ENCODE data around the gene YBEY. TPM values are rescaled to one million over a fixed set of nuclear protein-coding genes. Genes with fewer than 3 reads are reported as not detected.

YBEY gene
- total RNA-seq, 1 donor from 2014 or later, result 32.9 TPM

- no peaks in the 10 kb centered on the region for H3K9me3 ChIP-seq (ENCODE audit: control insufficient read depth in 3 of 3, low read length in 3 of 3)
- no peaks in the 10 kb centered on the region for H3K4me1 ChIP-seq (ENCODE audit: control insufficient read depth in 3 of 3, insufficient read depth in 3 of 3, low read length in 3 of 3)
- peaks cover 23 to 31% (median 31%) of the 10 kb centered on the region in 3 donors for H3K36me3 ChIP-seq (ENCODE audit: control insufficient read depth in 3 of 3, insufficient read depth in 3 of 3, low read length in 3 of 3)
- no peak overlapping the region for H3K9ac ChIP-seq (ENCODE audit: low read depth in 1 of 3, low read length in 3 of 3)
- H3K4me3 ChIP-seq (ENCODE audit: low read length in 3 of 3), result no peak overlapping the region
- H3K27ac ChIP-seq (ENCODE audit: low read depth, low read length), result no peak overlapping the region
- no peaks in the 10 kb centered on the region for H3K27me3 ChIP-seq (ENCODE audit: control insufficient read depth in 3 of 3, insufficient read depth in 3 of 3, low read length in 3 of 3)
These were observed 48.4 kb downstream of the YBEY start for GRCh38 chr21:46334351-46335140.

- H3K27me3 ChIP-seq (ENCODE audit: control insufficient read depth in 3 of 3, insufficient read depth in 3 of 3, low read length in 3 of 3), result no peaks in the 10 kb centered on the region
- no peak overlapping the region for H3K9ac ChIP-seq (ENCODE audit: low read depth in 1 of 3, low read length in 3 of 3)
- no peak overlapping the region for H3K4me3 ChIP-seq (ENCODE audit: low read length in 3 of 3)
- no peaks in the 10 kb centered on the region for H3K9me3 ChIP-seq (ENCODE audit: control insufficient read depth in 3 of 3, low read length in 3 of 3)
- H3K4me1 ChIP-seq (ENCODE audit: control insufficient read depth in 3 of 3, insufficient read depth in 3 of 3, low read length in 3 of 3), result no peaks in the 10 kb centered on the region
- H3K27ac ChIP-seq (ENCODE audit: low read depth, low read length), result no peak overlapping the region
- peaks cover 21 to 26% (median 26%) of the 10 kb centered on the region in 3 donors for H3K36me3 ChIP-seq (ENCODE audit: control insufficient read depth in 3 of 3, insufficient read depth in 3 of 3, low read length in 3 of 3)
These were observed 50.5 kb downstream of the YBEY start for GRCh38 chr21:46336603-46337002.

- H3K27ac ChIP-seq (ENCODE audit: low read depth, low read length), result no peak overlapping the region
- no peaks in the 10 kb centered on the region for H3K9me3 ChIP-seq (ENCODE audit: control insufficient read depth in 3 of 3, low read length in 3 of 3)
- H3K9ac ChIP-seq (ENCODE audit: low read depth in 1 of 3, low read length in 3 of 3), result no peak overlapping the region
- H3K4me3 ChIP-seq (ENCODE audit: low read length in 3 of 3), result no peak overlapping the region
- H3K36me3 ChIP-seq (ENCODE audit: control insufficient read depth in 3 of 3, insufficient read depth in 3 of 3, low read length in 3 of 3), result peaks cover 20 to 22% (median 21%) of the 10 kb centered on the region in 3 donors
- no peaks in the 10 kb centered on the region for H3K4me1 ChIP-seq (ENCODE audit: control insufficient read depth in 3 of 3, insufficient read depth in 3 of 3, low read length in 3 of 3)
- H3K27me3 ChIP-seq (ENCODE audit: control insufficient read depth in 3 of 3, insufficient read depth in 3 of 3, low read length in 3 of 3), result no peaks in the 10 kb centered on the region
These were observed 54.9 kb downstream of the YBEY start for GRCh38 chr21:46340998-46341397.

- Histone ChIP-seq H3K4me1 (ENCODE audit: control insufficient read depth in 3 of 3, insufficient read depth in 3 of 3, low read length in 3 of 3) (peaks cover 6 to 13% (median 6%) of the 10 kb centered on the region in 3 donors), H3K4me3 (ENCODE audit: low read length in 3 of 3) (no peak overlapping the region), H3K36me3 (ENCODE audit: control insufficient read depth in 3 of 3, insufficient read depth in 3 of 3, low read length in 3 of 3) (peaks cover 25 to 34% (median 31%) of the 10 kb centered on the region in 3 donors)
These were observed 58.2 kb downstream of the YBEY start for GRCh38 chr21:46344219-46344915.

GRCh38 chr21:46345861-46346260 is 59.7 kb downstream of the YBEY start:
- Histone ChIP-seq H3K4me1 (ENCODE audit: control insufficient read depth in 3 of 3, insufficient read depth in 3 of 3, low read length in 3 of 3) (peaks cover 7 to 22% (median 12%) of the 10 kb centered on the region in 3 donors), H3K9ac (ENCODE audit: low read depth in 1 of 3, low read length in 3 of 3) (no peak overlapping the region), H3K27me3 (ENCODE audit: control insufficient read depth in 3 of 3, insufficient read depth in 3 of 3, low read length in 3 of 3) (no peaks in the 10 kb centered on the region), H3K27ac (ENCODE audit: low read depth, low read length) (no peak overlapping the region), H3K4me3 (ENCODE audit: low read length in 3 of 3) (no peak overlapping the region), H3K9me3 (ENCODE audit: control insufficient read depth in 3 of 3, low read length in 3 of 3) (no peaks in the 10 kb centered on the region), H3K36me3 (ENCODE audit: control insufficient read depth in 3 of 3, insufficient read depth in 3 of 3, low read length in 3 of 3) (peaks cover 38 to 42% (median 41%) of the 10 kb centered on the region in 3 donors)

More at GRCh38 chr21:46344219-46344915, 58.2 kb downstream of the YBEY start:
- H3K9me3 ChIP-seq (ENCODE audit: control insufficient read depth in 3 of 3, low read length in 3 of 3), result no peaks in the 10 kb centered on the region
- H3K27ac ChIP-seq (ENCODE audit: low read depth, low read length), result no peak overlapping the region
- H3K27me3 ChIP-seq (ENCODE audit: control insufficient read depth in 3 of 3, insufficient read depth in 3 of 3, low read length in 3 of 3), result no peaks in the 10 kb centered on the region
- no peak overlapping the region for H3K9ac ChIP-seq (ENCODE audit: low read depth in 1 of 3, low read length in 3 of 3)

GRCh38 chr21:46346296-46347202 is 60.4 kb downstream of the YBEY start:
- Histone ChIP-seq H3K27ac (ENCODE audit: low read depth, low read length) (no peak overlapping the region), H3K9me3 (ENCODE audit: control insufficient read depth in 3 of 3, low read length in 3 of 3) (no peaks in the 10 kb centered on the region), H3K9ac (ENCODE audit: low read depth in 1 of 3, low read length in 3 of 3) (peak overlapping the region in 1 of 3 donors; percentile 69), H3K4me1 (ENCODE audit: control insufficient read depth in 3 of 3, insufficient read depth in 3 of 3, low read length in 3 of 3) (peaks cover 9 to 28% (median 18%) of the 10 kb centered on the region in 3 donors), H3K4me3 (ENCODE audit: low read length in 3 of 3) (no peak overlapping the region), H3K27me3 (ENCODE audit: control insufficient read depth in 3 of 3, insufficient read depth in 3 of 3, low read length in 3 of 3) (no peaks in the 10 kb centered on the region), H3K36me3 (ENCODE audit: control insufficient read depth in 3 of 3, insufficient read depth in 3 of 3, low read length in 3 of 3) (peaks cover 43 to 48% (median 47%) of the 10 kb centered on the region in 3 donors)

- Histone ChIP-seq H3K27ac (ENCODE audit: low read depth, low read length) (peak overlapping the region; percentile 84), H3K27me3 (ENCODE audit: control insufficient read depth in 3 of 3, insufficient read depth in 3 of 3, low read length in 3 of 3) (no peaks in the 10 kb centered on the region), H3K9me3 (ENCODE audit: control insufficient read depth in 3 of 3, low read length in 3 of 3) (no peaks in the 10 kb centered on the region), H3K9ac (ENCODE audit: low read depth in 1 of 3, low read length in 3 of 3) (peak overlapping the region; percentile 20 to 69 (median 25)), H3K36me3 (ENCODE audit: control insufficient read depth in 3 of 3, insufficient read depth in 3 of 3, low read length in 3 of 3) (peaks cover 49 to 54% (median 53%) of the 10 kb centered on the region in 3 donors), H3K4me3 (ENCODE audit: low read length in 3 of 3) (no peak overlapping the region), H3K4me1 (ENCODE audit: control insufficient read depth in 3 of 3, insufficient read depth in 3 of 3, low read length in 3 of 3) (peaks cover 10 to 35% (median 25%) of the 10 kb centered on the region in 3 donors)
These were observed 61.0 kb downstream of the YBEY start for GRCh38 chr21:46347203-46347550.

Other genes starting within 250 kb of the YBEY start
- gene COL6A2, start 188.2 kb upstream of the YBEY start, total RNA-seq, result 459 TPM
- gene FTCD, start 130.8 kb upstream of the YBEY start, total RNA-seq, result 0.52 TPM
- gene SPATC1L, start 101.9 kb upstream of the YBEY start, total RNA-seq, result 1.6 TPM
- 14.1 TPM for gene LSS, start 57.6 kb upstream of the YBEY start, total RNA-seq
- gene MCM3AP, start 731 bp upstream of the YBEY start, total RNA-seq, result 237 TPM
- gene C21orf58, start 37.5 kb downstream of the YBEY start, total RNA-seq, result 3.1 TPM
- gene PCNT, start 37.8 kb downstream of the YBEY start, total RNA-seq, result 42.8 TPM
- 23.5 TPM for gene DIP2A, start 172.5 kb downstream of the YBEY start, total RNA-seq